ENCODE results near the gene NIT1.

Gene NIT1

GRCh38 chr1:161084597-161084988 lies 33.3 kb upstream of the NIT1 start:
- DNase-seq = no peak

- no peak for DNase-seq
Measured at GRCh38 chr1:161085165-161085564, 32.7 kb upstream of the NIT1 start.

- no peak for DNase-seq
Measured at GRCh38 chr1:161086457-161086856, 31.4 kb upstream of the NIT1 start.

DNA sequence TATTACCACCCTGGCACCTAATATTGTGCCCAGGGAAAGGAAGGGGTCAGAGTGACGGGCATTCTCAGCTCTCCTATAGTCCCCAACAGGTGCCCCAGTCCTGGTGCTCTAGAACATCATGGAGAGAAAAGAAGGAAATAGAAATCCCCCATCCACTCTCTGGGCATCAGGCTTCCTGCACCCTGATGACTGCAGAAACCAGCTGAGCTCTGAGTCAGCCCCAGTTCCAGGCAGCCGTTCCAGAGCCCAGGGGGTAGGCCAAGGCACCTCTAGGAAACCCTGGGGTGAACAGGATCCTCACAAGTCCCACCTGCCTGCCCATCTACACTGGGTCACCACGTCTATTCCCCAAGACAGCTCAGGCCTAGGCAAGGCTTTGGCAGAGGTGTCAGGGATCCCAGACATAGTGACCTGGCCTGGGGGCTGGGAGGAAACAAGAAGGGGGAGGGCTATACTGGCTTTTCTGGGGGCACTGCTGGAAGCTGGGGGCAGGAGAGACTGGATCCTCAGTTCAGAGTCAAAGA lies 29.3 kb upstream of the NIT1 start:
- no peak for DNase-seq

DNA sequence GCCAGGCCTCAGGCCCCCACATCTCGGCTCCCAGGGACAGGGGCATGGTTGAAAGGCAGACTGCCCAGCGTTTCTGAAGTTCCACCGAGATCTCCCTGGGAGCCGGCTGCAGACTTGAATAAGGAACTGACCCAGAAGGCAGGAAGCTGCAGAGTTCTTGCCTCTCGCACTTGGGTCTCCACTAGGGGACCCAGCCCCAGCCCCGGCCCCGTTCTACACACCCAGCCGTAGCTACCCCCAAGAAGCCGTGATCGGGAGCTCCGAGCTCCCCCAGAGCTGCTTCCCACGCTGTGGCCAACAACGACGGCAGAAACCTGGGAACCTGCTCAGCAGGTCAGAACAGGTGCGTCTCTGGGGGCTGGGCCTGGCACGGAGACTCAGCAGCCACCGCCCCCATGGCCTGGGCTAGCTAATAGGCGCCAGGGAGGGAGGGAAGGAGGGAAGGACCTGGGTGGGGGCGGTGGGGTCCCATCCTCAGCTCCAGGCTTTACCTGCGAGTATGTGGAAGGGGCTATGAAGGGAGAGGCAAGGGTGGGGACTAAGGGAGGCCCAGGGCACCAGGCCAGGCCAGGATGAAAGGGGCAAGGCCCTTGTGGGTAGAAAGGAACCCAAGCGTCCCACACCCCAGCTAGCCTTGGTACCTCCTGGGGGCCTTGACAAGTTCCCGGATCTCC lies 28.5 kb upstream of the NIT1 start, which contains the start of gene NECTIN4:
TSS of gene NECTIN4 (minus strand) at position 308 of the 674 bp plus-strand sequence. CDS start at position 46, 262 bp downstream.
- DNase-seq = no peak

DNA sequence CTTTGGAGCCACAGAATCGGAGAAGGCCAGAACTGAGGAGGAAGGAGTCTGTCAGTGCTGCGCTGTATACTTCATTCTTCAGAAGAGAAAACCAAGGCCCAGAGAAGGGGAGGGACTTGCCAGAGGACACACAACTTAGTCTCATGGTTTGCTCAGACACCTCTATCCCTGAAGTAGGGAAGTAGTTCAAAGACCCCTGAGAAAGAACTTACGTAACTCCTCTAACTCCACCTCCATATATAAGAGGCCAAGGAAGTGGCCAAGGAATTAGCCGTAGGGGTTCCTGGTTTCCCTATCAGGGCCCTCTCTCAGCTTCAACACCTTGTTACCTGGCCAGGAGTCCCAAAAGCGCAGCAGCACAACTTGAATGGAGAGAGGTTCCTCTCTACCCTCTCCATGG lies 28.0 kb upstream of the NIT1 start:
- no peak for DNase-seq

DNA sequence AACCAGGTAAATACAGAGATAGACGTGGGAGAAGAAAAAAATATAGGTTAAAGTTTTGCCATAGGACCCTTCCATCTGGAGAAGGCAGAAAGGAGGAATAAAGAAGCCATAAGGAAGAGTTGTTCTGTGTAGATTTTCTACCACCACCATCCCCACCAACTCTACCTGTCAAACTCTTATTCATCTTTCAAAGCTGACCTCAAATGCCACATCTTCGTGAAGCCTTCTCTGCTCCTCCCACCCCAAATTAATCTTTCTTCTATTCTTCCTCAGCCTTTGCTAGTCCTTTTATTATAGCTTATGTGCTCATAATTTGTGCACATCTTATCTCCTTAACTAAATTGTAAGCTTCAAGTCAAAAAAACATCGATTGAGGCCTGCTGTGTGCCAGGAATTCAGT lies 27.3 kb upstream of the NIT1 start:
- no peak for DNase-seq

GRCh38 chr1:161091093-161091492 lies 26.8 kb upstream of the NIT1 start:
- no peak for DNase-seq

DNA sequence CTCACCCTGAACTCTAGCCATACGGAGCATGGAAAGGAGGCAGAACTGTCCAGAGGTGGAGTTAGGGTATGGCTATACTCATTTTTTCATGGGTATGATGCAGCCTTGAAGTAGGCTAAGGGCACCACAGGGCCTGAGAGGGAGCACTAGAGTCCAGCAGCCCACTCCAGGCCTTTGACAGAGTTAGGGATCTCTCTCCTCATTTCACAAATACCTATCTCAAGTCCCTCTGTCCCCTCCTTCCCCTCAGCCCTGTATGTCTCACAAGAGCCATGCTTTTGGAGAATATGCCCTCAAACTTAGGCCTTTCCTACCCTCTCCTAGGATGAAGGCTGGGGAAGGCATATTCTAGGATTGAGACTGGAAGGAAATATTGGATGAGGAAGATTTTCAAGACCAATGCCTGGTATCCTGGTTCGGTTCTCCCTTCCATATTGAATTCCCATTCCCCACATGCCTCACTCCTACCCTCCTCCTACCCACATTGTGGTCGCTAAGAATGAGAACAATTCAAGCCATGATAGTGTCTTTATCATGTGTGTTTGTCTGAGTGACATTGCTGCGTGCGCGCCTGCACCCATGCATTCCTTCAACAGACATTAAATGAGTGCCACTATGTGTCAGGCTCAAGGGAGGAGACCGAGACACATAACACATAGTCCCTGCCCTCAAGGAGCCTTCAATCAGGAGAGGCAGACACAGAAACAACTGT lies 26.0 kb upstream of the NIT1 start:
- DNase-seq = no peak

- no peak for DNase-seq
Measured at GRCh38 chr1:161092621-161093028, 25.3 kb upstream of the NIT1 start.

- no peak for DNase-seq
Measured at GRCh38 chr1:161094481-161094880, 23.4 kb upstream of the NIT1 start.

DNA sequence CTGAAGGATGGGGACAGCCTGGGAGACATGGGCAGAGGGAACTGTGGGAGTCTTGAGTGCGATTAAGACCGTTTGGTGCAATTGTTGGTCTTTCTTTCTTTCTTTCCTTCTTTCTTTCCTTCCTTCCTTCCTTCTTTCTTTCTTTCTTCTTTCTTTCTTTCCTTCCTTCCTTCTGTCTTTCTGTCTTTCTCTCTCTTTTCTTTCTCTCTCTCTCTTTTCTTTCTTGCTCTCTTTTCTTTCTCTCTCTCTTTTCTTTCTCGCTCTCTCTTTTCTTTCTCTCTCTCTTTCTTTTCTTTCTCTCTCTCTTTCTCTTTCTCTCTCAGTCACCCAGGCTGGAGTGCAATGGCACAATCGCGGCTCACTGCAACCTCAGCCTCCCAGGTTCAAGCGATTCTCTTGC lies 22.7 kb upstream of the NIT1 start:
- no peak for DNase-seq

DNA sequence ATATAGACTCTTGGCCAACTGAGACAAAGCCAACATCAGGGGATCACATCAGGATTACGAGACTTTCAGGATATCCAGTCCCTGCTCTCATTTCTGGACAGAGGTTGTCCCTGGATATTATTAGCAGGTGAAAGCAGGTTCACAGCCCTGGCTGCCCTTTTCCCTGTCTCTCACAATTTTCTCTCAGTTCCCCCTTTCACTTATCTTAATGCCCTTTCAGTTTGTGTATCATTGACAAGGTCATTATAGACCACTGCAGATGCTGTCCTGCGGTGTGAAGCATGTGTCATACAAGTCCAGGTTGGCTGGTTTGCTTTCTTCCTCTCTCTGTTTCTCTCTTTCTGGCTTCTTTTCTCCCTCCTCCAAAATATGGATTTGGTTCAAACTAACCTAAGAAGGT lies 21.9 kb upstream of the NIT1 start:
- no peak for DNase-seq

DNA sequence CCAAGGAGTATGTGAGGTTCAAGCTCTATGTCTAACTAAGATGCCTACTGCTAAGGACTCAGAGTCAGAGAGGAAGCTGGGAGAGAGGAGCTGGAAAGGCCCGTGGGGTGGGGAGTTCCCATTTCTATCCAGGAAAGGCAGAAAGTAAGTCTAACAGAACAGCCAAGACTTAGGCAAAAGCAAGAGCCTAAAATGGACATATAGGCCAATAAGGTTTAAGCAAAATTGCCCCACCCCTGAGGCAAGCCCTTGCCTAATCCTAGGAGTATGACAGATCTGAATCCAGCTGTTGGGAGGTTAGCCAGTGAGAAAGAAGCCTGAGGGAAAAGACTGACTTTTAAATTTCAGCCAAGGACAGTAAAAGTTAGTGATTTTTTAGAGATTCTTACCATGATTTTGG lies 21.4 kb upstream of the NIT1 start:
- no peak for DNase-seq

DNA sequence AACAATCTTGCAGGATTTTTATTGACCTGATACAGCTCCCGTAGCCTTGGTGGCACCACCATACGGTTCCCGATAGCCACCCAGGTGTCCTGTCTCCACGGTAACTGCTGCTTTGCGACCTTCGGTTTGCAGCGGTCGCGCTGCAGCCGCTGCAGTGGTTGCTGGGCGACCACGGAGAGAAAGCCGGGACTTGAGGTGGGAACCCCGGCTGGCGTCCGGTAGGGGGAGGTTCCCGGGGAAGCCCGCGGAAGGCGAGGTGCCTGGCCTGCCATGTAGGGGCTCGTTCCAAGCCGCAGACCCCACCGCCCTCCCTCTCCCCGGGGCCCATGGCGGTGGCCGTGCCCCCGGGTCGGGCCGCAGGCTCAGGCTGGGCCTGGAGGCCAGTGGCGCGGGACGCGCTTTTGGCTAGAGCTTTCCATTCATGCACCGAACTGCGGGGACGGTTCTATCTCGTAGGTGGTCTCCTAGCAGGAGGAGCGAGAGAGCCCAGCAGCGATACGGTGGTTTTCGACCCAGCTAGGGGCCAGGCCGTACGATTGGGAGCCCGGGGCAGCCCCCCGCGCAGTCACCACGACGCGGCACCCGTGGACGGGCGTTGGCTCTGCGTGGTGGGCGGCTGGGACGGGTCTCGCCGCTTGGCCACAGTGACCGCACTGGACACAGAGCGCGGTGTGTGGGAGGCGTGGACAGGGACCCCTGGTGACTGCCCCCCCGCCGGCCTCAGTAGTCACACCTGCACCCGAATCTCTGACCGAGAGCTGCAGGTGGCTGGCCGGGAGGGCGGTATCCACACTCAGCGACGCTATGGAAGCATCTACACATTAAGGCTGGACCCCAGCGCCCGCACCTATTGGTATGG lies 19.5 kb upstream of the NIT1 start, which contains the start of gene KLHDC9:
TSS of gene KLHDC9 (plus strand) at position 152 of the 859 bp plus-strand sequence. CDS start at position 327, 175 bp downstream.
- peak; percentile 66 for DNase-seq

- no peak for DNase-seq
Measured at GRCh38 chr1:161099090-161099802, 18.7 kb upstream of the NIT1 start.

DNA sequence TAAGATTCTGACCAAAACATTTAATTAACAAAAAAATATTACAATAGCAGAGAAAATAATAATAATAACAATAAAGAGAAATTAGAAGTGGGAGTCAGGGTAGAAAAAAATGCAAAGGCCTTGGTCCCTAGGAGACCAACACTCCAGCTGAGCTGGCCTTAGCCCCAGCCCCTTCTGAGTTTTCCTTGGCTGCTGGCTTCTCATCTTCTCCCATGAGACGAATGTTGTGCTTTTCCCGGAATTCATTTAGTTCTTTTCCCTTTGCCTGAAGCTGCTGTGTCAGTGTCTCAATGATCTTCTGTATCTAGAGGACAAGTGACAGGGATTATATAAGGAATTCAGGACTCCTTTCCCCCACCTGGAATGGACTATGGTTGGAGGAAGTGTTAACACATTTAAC lies 17.3 kb upstream of the NIT1 start:
- DNase-seq = no peak

DNA sequence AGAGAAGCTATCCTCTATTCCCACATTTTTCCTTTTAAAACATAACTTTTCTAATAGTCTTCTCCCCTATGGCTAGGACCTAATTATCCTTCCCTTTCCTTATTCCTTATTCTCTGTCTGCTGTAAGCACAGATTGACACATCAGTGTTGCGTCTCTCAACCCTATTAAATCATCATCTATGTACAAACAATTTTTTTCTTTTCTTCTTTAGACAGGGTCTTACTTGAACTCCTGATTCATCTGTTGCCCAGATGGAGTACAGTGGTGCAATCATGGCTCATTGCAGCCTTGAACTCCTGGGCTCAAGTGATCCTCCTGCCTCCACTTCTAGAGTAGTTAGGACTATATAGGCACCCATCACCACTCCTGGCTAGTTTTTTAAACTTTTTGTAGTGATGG lies 11.5 kb upstream of the NIT1 start:
- no peak for DNase-seq

DNA sequence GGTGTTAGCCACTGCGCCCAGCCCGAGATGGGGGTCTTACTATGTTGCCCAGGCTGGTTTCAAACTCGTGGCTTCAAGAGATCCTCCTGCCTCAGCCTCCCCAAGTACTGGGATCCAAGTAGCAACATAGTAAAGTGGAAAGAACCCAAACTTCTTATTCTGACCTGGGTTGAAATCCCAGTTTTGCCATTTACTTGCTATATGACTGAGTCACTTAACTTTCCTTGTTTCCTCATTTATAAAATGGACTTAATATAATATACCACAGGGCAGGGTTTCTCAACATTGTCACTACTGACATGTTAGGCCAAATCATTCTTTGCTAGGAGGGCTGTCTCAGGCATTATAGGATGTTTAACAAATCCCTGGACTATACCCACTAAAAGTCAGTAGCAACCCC lies 6.8 kb upstream of the NIT1 start:
- no peak for DNase-seq

- DNase-seq = no peak
Measured at GRCh38 chr1:161111527-161111926, 6.4 kb upstream of the NIT1 start.

DNA sequence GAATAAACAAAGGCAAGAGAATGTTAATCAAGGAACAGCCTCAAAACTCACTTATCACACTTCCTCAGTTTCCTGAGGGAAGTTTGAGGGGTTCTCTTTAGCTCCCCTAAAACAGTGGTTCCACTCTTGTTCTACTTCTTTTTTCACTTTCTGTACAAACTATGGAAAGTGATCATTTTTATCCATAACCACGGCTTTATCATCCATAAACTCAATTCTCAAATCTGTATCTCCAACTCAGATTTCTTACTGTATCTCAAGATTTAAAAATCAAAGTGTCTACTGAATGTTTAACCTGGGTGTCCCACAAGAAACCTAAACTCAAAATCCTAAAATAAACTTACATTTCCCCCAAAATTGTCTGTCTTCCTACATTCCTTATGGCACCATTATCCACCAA lies 4.0 kb upstream of the NIT1 start:
- no peak for DNase-seq

DNA sequence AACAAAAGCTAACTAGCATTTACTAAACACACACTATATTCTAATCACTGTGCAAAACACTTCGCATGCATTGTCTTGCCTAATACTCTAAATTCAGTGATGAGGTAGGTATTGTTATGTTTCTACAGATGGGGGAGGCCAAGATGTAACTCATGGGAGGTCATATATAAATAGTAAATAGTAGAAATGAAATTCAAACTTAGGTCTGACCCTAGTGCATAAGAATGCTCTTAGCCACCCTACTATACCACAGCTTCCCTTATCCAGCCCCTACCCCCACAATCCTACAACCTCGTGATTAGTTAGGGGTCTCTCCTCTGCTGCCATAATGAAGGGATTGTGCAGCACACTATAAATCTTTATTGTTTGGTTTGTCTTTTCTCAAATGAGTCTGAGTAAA lies 3.3 kb upstream of the NIT1 start:
- DNase-seq = no peak
